SK-N-SH (cell line): ENCODE measurements around the gene ZNF514. TPM values are rescaled to one million over a fixed set of nuclear protein-coding genes. Genes with fewer than 3 reads are reported as not detected.

Source experiments
- CTCF ChIA-PET: fragments of 300-600, 350-600 bp; formaldehyde crosslinking; extraction: SDS; loops from one replicate; lab custom pipeline; 2021; lab: Yijun Ruan, JAX
- POLR2A ChIA-PET: fragments of 350-600 bp; sonication (Branson Sonifier 250); formaldehyde crosslinking; extraction: SDS; loops from one replicate; lab custom pipeline; 2020; ENCODE audit warnings: antibody characterized with exemption, inconsistent platforms; lab: Yijun Ruan, JAX
- DNase-seq: peaks from one replicate; pipeline ENCODE4 v3.0.0; 2012
- H2AFZ ChIP-seq: fragments of 200-600 bp; sonication (generic); 2 replicates; pipeline ENCODE4 v1.8.1; 2016; ENCODE audit warnings: antibody characterized with exemption, mild to moderate bottlenecking, low read depth
- H3F3A ChIP-seq: fragments of 200-600 bp; sonication (generic); replicated peaks from 2 replicates; pipeline ENCODE3; 2016; ENCODE audit warnings: antibody characterized with exemption, mild to moderate bottlenecking; ENCODE audit not compliant: insufficient read depth
- H3K27ac ChIP-seq, 2 experiments: fragments of 200-500 bp in 1 of 2; fragments of 200-600 bp in 1 of 2; sonication (Bioruptor generic) in 1 of 2; sonication (generic), shearing (Covaris generic) in 1 of 2; 2 replicates each; pipeline versions ENCODE4 v1.5.1 to v1.6.1; 2014 to 2016; ENCODE audit warnings: low read depth in 2 of 2, inconsistent platforms in 1 of 2, low read length in 1 of 2, mild to moderate bottlenecking in 1 of 2, mixed read lengths in 1 of 2
- H3K27me3 ChIP-seq: fragments of 200-600 bp; sonication (generic), shearing (Covaris generic); 2 replicates; pipeline ENCODE4 v1.6.1; 2016; ENCODE audit warnings: mixed run types; ENCODE audit not compliant: insufficient read depth
- H3K36me3 ChIP-seq, 2 experiments: fragments of 200-500 bp in 1 of 2; fragments of 200-600 bp in 1 of 2; sonication (Bioruptor generic) in 1 of 2; sonication (generic) in 1 of 2; replicated peaks in 1 of 2; 2 replicates each; pipeline versions ENCODE3 to v1.5.1; 2014 to 2016; ENCODE audit warnings: low read length in 1 of 2, mild to moderate bottlenecking in 1 of 2; ENCODE audit not compliant: insufficient read depth in 2 of 2, control insufficient read depth in 1 of 2
- H3K4me1 ChIP-seq, 2 experiments: fragments of 200-500 bp in 1 of 2; fragments of 200-600 bp in 1 of 2; sonication (Bioruptor generic) in 1 of 2; sonication (generic), shearing (Covaris generic) in 1 of 2; 2 replicates each; pipeline versions ENCODE4 v1.5.1 to v1.6.1; 2014 to 2016; ENCODE audit warnings: low read depth in 1 of 2, low read length in 1 of 2, mixed run types in 1 of 2; ENCODE audit not compliant: insufficient read depth in 2 of 2, control insufficient read depth in 1 of 2
- H3K4me2 ChIP-seq: fragments of 200-600 bp; sonication (generic), shearing (Covaris generic); 2 replicates; pipeline ENCODE4 v1.6.1; 2017; ENCODE audit warnings: mixed run types
- H3K4me3 ChIP-seq, 2 experiments: fragments of 200-500 bp in 1 of 2; fragments of 200-600 bp in 1 of 2; sonication (Bioruptor generic) in 1 of 2; sonication (generic), shearing (Covaris generic) in 1 of 2; 2 replicates each; pipeline versions ENCODE4 v1.5.1 to v1.8.1; 2014 to 2016; ENCODE audit warnings: low read depth in 2 of 2, inconsistent platforms in 1 of 2, low read length in 1 of 2, mild to moderate bottlenecking in 1 of 2, mixed read lengths in 1 of 2, moderate library complexity in 1 of 2
- H3K79me2 ChIP-seq: fragments of 200-600 bp; sonication (generic); 2 replicates; pipeline ENCODE4 v1.8.1; 2017; ENCODE audit warnings: mild to moderate bottlenecking; ENCODE audit not compliant: insufficient read depth
- H3K9ac ChIP-seq: fragments of 200-600 bp; sonication (generic); 2 replicates; pipeline ENCODE4 v1.6.1; 2017; ENCODE audit warnings: mixed run types
- H3K9me2 ChIP-seq: fragments of 200-600 bp; sonication (generic); 2 replicates; pipeline ENCODE4 v1.6.1; 2017; ENCODE audit warnings: mixed run types
- H3K9me3 ChIP-seq: fragments of 200-600 bp; sonication (generic); 2 replicates; pipeline ENCODE4 v1.6.1; 2017; ENCODE audit warnings: mixed run types, mild to moderate bottlenecking, moderate library complexity
- H4K20me1 ChIP-seq: fragments of 200-600 bp; sonication (generic); 2 replicates; pipeline ENCODE4 v1.6.1; 2017; ENCODE audit warnings: mild to moderate bottlenecking, mixed run types; ENCODE audit not compliant: insufficient read depth
- ELF1 ChIP-seq: IDR thresholded peaks from 2 replicates; pipeline ENCODE4 v1.4.0; 2012
- EP300 ChIP-seq, 2 experiments: IDR thresholded peaks; 2 replicates each; pipeline versions ENCODE4 v1.4.0 to v1.6.1; 2012; ENCODE audit warnings: borderline replicate concordance in 1 of 2, low read depth in 1 of 2, low read length in 1 of 2
- FOSL2 ChIP-seq: IDR thresholded peaks from 2 replicates; pipeline ENCODE4 v1.4.0; 2012; ENCODE audit warnings: low read depth, mild to moderate bottlenecking, moderate library complexity, borderline replicate concordance
- FOXJ3 ChIP-seq: sonication (generic); formaldehyde crosslinking; IDR thresholded peaks from 2 replicates; pipeline ENCODE4 v1.5.1; 2020; ENCODE audit warnings: mild to moderate bottlenecking, missing genetic modification reagents
- FOXM1 ChIP-seq: IDR thresholded peaks from 2 replicates; pipeline ENCODE4 v1.4.0; 2012; ENCODE audit warnings: low read depth, mild to moderate bottlenecking
- MEF2A ChIP-seq: IDR thresholded peaks from 2 replicates; pipeline ENCODE4 v1.4.0; 2012; ENCODE audit warnings: low read depth, borderline replicate concordance
- MXI1 ChIP-seq: IDR thresholded peaks from 2 replicates; pipeline ENCODE4 v1.6.1; 2012; ENCODE audit warnings: mild to moderate bottlenecking, low read depth, low read length, improper control_type of control experiment
- NFIC ChIP-seq: IDR thresholded peaks from 2 replicates; pipeline ENCODE4 v1.4.0; 2012; ENCODE audit warnings: borderline replicate concordance
- NRF1 ChIP-seq: IDR thresholded peaks from 2 replicates; pipeline ENCODE4 v1.6.1; 2012; ENCODE audit warnings: low read depth, mild to moderate bottlenecking, low read length
- POLR2AphosphoS5 ChIP-seq: IDR thresholded peaks from 2 replicates; pipeline ENCODE4 v1.6.1; 2012; ENCODE audit warnings: low read depth, low read length
- RAD21 ChIP-seq: IDR thresholded peaks from 2 replicates; pipeline ENCODE4 v1.6.1; 2012; ENCODE audit warnings: mild to moderate bottlenecking, low read length
- RXRA ChIP-seq: IDR thresholded peaks from 2 replicates; pipeline ENCODE4 v1.4.0; 2012; ENCODE audit warnings: low read depth, mild to moderate bottlenecking, borderline replicate concordance
- SMC3 ChIP-seq: IDR thresholded peaks from 2 replicates; pipeline ENCODE4 v1.6.1; 2012; ENCODE audit warnings: low read depth, low read length, improper control_type of control experiment
- TAF1 ChIP-seq: IDR thresholded peaks from 2 replicates; pipeline ENCODE4 v1.6.1; 2012; ENCODE audit warnings: low read depth, mild to moderate bottlenecking, low read length, moderate library complexity, borderline replicate concordance
- TCF12 ChIP-seq: IDR thresholded peaks from 2 replicates; pipeline ENCODE4 v1.4.0; 2012
- WGBS: methylation state at CpG from one replicate; pipeline ENCODE4 v1.1.6; 2017; ENCODE audit warnings: low lambda C conversion rate; 5-methylcytosine and 5-hydroxymethylcytosine counted together
- polyA plus RNA-seq, 3 experiments: library from polyadenylated mRNA; depleted of rRNA; stranded (reverse); fragments of >200 nt; gene quantifications; 2 replicates each; pipeline ENCODE4 v1.2.3, GENCODE V29; 2012
- TF ChIP-seq, protein P1 (sequence below): IDR thresholded peaks from 2 replicates; pipeline ENCODE4 v1.6.1; 2012; ENCODE audit warnings: mild to moderate bottlenecking, low read depth, low read length, moderate library complexity
- TF ChIP-seq, protein P2 (sequence below): IDR thresholded peaks from 2 replicates; pipeline ENCODE4 v1.4.0; 2012; ENCODE audit warnings: low read depth, borderline replicate concordance
- TF ChIP-seq, protein P3 (sequence below): fragments of 200-600 bp; sonication (generic); IDR thresholded peaks from 2 replicates; pipeline ENCODE4 v1.6.1; 2017; ENCODE audit warnings: antibody characterized with exemption, mild to moderate bottlenecking, moderate library complexity
- TF ChIP-seq, protein P4 (sequence below): IDR thresholded peaks from 2 replicates; pipeline ENCODE4; 2012
- TF ChIP-seq, protein P5 (sequence below): fragments of 150-350 bp; IDR thresholded peaks from 2 replicates; pipeline ENCODE4 v1.6.1; 2017; ENCODE audit warnings: antibody characterized with exemption, low read length, low read depth, borderline replicate concordance

ZNF514 gene
- polyA plus RNA-seq, 1 of the 3 experiments (the other 2 are of a cell fraction) = 9.0 TPM

DNA sequence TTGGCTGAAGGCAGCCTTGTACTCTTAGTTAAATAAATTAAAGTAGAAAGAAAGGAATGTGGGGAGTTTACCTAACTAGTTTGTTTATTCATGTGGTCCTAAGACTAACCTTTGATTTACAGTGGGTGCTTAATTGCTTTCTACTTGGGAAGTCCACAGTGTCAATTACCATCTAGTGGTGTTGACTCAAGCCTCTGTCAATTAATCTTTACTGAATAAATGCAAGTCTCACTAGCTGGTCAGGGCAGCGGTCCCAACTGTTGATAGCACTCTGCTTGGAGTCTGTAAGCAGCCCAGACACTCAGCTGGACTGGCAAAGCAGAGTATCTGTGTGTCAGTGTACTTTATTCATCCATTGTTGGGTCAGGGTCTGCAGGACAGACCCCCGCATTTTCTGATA is 15.8 kb downstream of the ZNF514 start:
- POLR2A ChIA-PET = no interaction called here
- no peaks in the 10 kb centered on the region for H3K9me2 ChIP-seq
- CTCF ChIA-PET = no interaction called here

More for the DNA sequence above, 15.8 kb downstream of the ZNF514 start:
- Histone ChIP-seq H3K36me3 (peaks cover 3 to 26% of the 10 kb centered on the region in 2 experiments), H3K27me3 (no peaks in the 10 kb centered on the region), H2AFZ (no peak overlapping the region), H3K4me1 (no peaks in the 10 kb centered on the region), H3K9me3 (peaks cover 18% of the 10 kb centered on the region), H4K20me1 (no peaks in the 10 kb centered on the region), H3K4me2 (no peak overlapping the region), H3K27ac (no peak overlapping the region), H3K4me3 (no peak overlapping the region), H3K9ac (no peak overlapping the region), H3F3A (peaks cover 2% of the 10 kb centered on the region), H3K79me2 (no peaks in the 10 kb centered on the region)
- 100% methylated on average over 2 of the region's 2 CpGs for WGBS
- no peak for DNase-seq
- TF ChIP-seq POLR2AphosphoS5 (no peak), MEF2A (no peak), MXI1 (no peak), FOXM1 (no peak), FOXJ3 (no peak), RXRA (no peak), FOSL2 (no peak), NRF1 (no peak), NFIC (no peak), TCF12 (no peak), TAF1 (no peak), RAD21 (no peak), EP300 (IDR thresholded peaks at IDR 0.05; ENCODE audit: borderline replicate concordance in 1 of 2, low read depth in 1 of 2, low read length in 1 of 2) (no peak), SMC3 (no peak), ELF1 (no peak)
- TF ChIP-seq, protein P1, sequence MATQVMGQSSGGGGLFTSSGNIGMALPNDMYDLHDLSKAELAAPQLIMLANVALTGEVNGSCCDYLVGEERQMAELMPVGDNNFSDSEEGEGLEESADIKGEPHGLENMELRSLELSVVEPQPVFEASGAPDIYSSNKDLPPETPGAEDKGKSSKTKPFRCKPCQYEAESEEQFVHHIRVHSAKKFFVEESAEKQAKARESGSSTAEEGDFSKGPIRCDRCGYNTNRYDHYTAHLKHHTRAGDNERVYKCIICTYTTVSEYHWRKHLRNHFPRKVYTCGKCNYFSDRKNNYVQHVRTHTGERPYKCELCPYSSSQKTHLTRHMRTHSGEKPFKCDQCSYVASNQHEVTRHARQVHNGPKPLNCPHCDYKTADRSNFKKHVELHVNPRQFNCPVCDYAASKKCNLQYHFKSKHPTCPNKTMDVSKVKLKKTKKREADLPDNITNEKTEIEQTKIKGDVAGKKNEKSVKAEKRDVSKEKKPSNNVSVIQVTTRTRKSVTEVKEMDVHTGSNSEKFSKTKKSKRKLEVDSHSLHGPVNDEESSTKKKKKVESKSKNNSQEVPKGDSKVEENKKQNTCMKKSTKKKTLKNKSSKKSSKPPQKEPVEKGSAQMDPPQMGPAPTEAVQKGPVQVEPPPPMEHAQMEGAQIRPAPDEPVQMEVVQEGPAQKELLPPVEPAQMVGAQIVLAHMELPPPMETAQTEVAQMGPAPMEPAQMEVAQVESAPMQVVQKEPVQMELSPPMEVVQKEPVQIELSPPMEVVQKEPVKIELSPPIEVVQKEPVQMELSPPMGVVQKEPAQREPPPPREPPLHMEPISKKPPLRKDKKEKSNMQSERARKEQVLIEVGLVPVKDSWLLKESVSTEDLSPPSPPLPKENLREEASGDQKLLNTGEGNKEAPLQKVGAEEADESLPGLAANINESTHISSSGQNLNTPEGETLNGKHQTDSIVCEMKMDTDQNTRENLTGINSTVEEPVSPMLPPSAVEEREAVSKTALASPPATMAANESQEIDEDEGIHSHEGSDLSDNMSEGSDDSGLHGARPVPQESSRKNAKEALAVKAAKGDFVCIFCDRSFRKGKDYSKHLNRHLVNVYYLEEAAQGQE = no peak
- TF ChIP-seq, protein P2, sequence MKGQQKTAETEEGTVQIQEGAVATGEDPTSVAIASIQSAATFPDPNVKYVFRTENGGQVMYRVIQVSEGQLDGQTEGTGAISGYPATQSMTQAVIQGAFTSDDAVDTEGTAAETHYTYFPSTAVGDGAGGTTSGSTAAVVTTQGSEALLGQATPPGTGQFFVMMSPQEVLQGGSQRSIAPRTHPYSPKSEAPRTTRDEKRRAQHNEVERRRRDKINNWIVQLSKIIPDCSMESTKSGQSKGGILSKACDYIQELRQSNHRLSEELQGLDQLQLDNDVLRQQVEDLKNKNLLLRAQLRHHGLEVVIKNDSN = no peak
- TF ChIP-seq, protein P3, sequence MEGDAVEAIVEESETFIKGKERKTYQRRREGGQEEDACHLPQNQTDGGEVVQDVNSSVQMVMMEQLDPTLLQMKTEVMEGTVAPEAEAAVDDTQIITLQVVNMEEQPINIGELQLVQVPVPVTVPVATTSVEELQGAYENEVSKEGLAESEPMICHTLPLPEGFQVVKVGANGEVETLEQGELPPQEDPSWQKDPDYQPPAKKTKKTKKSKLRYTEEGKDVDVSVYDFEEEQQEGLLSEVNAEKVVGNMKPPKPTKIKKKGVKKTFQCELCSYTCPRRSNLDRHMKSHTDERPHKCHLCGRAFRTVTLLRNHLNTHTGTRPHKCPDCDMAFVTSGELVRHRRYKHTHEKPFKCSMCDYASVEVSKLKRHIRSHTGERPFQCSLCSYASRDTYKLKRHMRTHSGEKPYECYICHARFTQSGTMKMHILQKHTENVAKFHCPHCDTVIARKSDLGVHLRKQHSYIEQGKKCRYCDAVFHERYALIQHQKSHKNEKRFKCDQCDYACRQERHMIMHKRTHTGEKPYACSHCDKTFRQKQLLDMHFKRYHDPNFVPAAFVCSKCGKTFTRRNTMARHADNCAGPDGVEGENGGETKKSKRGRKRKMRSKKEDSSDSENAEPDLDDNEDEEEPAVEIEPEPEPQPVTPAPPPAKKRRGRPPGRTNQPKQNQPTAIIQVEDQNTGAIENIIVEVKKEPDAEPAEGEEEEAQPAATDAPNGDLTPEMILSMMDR = no peak
- TF ChIP-seq, protein P4, sequence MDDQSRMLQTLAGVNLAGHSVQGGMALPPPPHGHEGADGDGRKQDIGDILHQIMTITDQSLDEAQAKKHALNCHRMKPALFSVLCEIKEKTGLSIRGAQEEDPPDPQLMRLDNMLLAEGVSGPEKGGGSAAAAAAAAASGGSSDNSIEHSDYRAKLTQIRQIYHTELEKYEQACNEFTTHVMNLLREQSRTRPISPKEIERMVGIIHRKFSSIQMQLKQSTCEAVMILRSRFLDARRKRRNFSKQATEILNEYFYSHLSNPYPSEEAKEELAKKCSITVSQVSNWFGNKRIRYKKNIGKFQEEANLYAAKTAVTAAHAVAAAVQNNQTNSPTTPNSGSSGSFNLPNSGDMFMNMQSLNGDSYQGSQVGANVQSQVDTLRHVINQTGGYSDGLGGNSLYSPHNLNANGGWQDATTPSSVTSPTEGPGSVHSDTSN = no peak
- TF ChIP-seq, protein P5, sequence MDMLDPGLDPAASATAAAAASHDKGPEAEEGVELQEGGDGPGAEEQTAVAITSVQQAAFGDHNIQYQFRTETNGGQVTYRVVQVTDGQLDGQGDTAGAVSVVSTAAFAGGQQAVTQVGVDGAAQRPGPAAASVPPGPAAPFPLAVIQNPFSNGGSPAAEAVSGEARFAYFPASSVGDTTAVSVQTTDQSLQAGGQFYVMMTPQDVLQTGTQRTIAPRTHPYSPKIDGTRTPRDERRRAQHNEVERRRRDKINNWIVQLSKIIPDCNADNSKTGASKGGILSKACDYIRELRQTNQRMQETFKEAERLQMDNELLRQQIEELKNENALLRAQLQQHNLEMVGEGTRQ = no peak
